HepG2 (cell line): Measurements from ENCODE around the gene MXRA8. TPM values are rescaled to one million over a fixed set of nuclear protein-coding genes. Genes with fewer than 3 reads are reported as not detected.

ENCODE experiments used
- AFF4 ChIP-seq: sonication (generic); formaldehyde crosslinking; IDR thresholded peaks from 2 replicates; pipeline ENCODE4 v1.4.0; 2020; ENCODE audit warnings: missing genetic modification reagents
- BRF2 ChIP-seq: sonication (generic); formaldehyde crosslinking; IDR thresholded peaks from 2 replicates; pipeline ENCODE4 v1.8.1; 2022; ENCODE audit warnings: mild to moderate bottlenecking, missing genetic modification reagents
- CHD2 ChIP-seq: IDR thresholded peaks from 2 replicates; pipeline ENCODE4 v1.6.1; 2011; ENCODE audit warnings: low read depth, low read length, improper control_type of control experiment
- EHMT2 ChIP-seq: fragments of 200-600 bp; sonication (generic); IDR thresholded peaks from 2 replicates; pipeline ENCODE4 v1.7.0; 2017; ENCODE audit warnings: antibody characterized with exemption, low read depth, low read length, borderline replicate concordance
- FOXM1 ChIP-seq: sonication (generic); formaldehyde crosslinking; IDR thresholded peaks from 2 replicates; pipeline ENCODE4 v1.5.0; 2020; ENCODE audit warnings: missing genetic modification reagents
- JARID2 ChIP-seq: sonication (generic); formaldehyde crosslinking; IDR thresholded peaks from 2 replicates; pipeline ENCODE4 v1.8.1; 2023; ENCODE audit warnings: missing genetic modification reagents, inconsistent platforms; ENCODE audit not compliant: insufficient replicate concordance
- MAFG ChIP-seq: sonication (generic); formaldehyde crosslinking; IDR thresholded peaks from 2 replicates; pipeline ENCODE4 v1.5.1; 2020; ENCODE audit warnings: mild to moderate bottlenecking, missing genetic modification reagents
- MLXIP ChIP-seq: sonication (generic); formaldehyde crosslinking; IDR thresholded peaks from 2 replicates; pipeline ENCODE4 v1.9.0; 2021; ENCODE audit warnings: missing genetic modification reagents, borderline replicate concordance
- NFE2L1 ChIP-seq: sonication (generic); formaldehyde crosslinking; IDR thresholded peaks from 2 replicates; pipeline ENCODE4 v1.4.0; 2020; ENCODE audit warnings: missing genetic modification reagents, mild to moderate bottlenecking, borderline replicate concordance
- SCMH1 ChIP-seq: sonication (generic); formaldehyde crosslinking; IDR thresholded peaks from 2 replicates; pipeline ENCODE4 v1.9.0; 2021; ENCODE audit warnings: missing genetic modification reagents, mild to moderate bottlenecking, borderline replicate concordance
- SMARCE1 ChIP-seq: fragments of 450-650 bp; IDR thresholded peaks from 2 replicates; pipeline ENCODE4 v1.6.1; 2017; ENCODE audit warnings: borderline replicate concordance
- TFAP4 ChIP-seq: sonication (generic); IDR thresholded peaks from 2 replicates; pipeline ENCODE4 v1.6.1; 2016; ENCODE audit warnings: low read depth, borderline replicate concordance
- ZBTB44 ChIP-seq: sonication (generic); formaldehyde crosslinking; IDR thresholded peaks from 2 replicates; pipeline ENCODE4 v1.4.0; 2020; ENCODE audit warnings: missing genetic modification reagents
- ZNF569 ChIP-seq: sonication (generic); formaldehyde crosslinking; IDR thresholded peaks from 2 replicates; pipeline ENCODE4 v1.5.0; 2020; ENCODE audit warnings: mild to moderate bottlenecking, missing genetic modification reagents, moderate library complexity, borderline replicate concordance
- ZNF577 ChIP-seq: sonication (generic); formaldehyde crosslinking; IDR thresholded peaks from 2 replicates; pipeline ENCODE4 v1.4.0; 2020; ENCODE audit warnings: mild to moderate bottlenecking, low read depth, missing genetic modification reagents, borderline replicate concordance
- ZNF629 ChIP-seq: sonication (generic); formaldehyde crosslinking; conservative IDR thresholded peaks from 2 replicates; pipeline ENCODE4 v1.5.0; 2020; ENCODE audit warnings: missing genetic modification reagents
- ZNF775 ChIP-seq: sonication (generic); formaldehyde crosslinking; IDR thresholded peaks from 2 replicates; pipeline ENCODE4 v1.4.0; 2020; ENCODE audit warnings: missing genetic modification reagents, mild to moderate bottlenecking, moderate library complexity, borderline replicate concordance
- ZNF83 ChIP-seq: sonication (generic); formaldehyde crosslinking; IDR thresholded peaks from 2 replicates; pipeline ENCODE4 v1.4.0; 2020; ENCODE audit warnings: missing genetic modification reagents, mild to moderate bottlenecking, borderline replicate concordance
- polyA plus RNA-seq, 8 experiments: library from polyadenylated mRNA; depleted of rRNA in 3 of 8; stranded (reverse) in 7 of 8; unstranded in 1 of 8; fragments of >200 nt; fragmentation: Illumina TruSeq in 4 of 8; extraction: Trizol in 4 of 8; gene quantifications; 2 replicates each; pipeline versions ENCODE4 v1.2.1 to v1.2.3, GENCODE V29; 2011 to 2016; ENCODE audit warnings: low read depth in 4 of 8, missing spikeins in 1 of 8, mixed read lengths in 1 of 8; ENCODE audit not compliant: insufficient read depth in 1 of 8
- total RNA-seq, 5 experiments: library from RNA; depleted of rRNA; stranded (reverse); fragments of >200 nt; fragmentation: Illumina TruSeq; extraction: Trizol; gene quantifications; 2 replicates each; pipeline ENCODE4 v1.2.3, GENCODE V29; 2016; ENCODE audit warnings: low read depth in 1 of 5

Gene MXRA8
- total and polyA plus RNA-seq, 2 of the 13 experiments (the other 11 are each of a cell fraction or from before 2014, with no cell fraction given), result 19.8 to 44.8 TPM

- TF ChIP-seq BRF2 (CRISPR knock-in tag), result no peak
- TF ChIP-seq AFF4 (CRISPR knock-in tag), result no peak
- TF ChIP-seq MAFG (CRISPR knock-in tag), result no peak
- no peak for TF ChIP-seq ZNF83 (CRISPR knock-in tag)
- TF ChIP-seq ZNF577, result no peak
- TF ChIP-seq SCMH1 (CRISPR knock-in tag), result no peak
- TF ChIP-seq MLXIP (CRISPR knock-in tag), result no peak
- no peak for TF ChIP-seq SMARCE1
- no peak for TF ChIP-seq ZNF775 (CRISPR knock-in tag)
- no peak for TF ChIP-seq ZNF629
- no peak for TF ChIP-seq JARID2 (CRISPR knock-in tag)
- peak; percentile 42; the same call in 1 of the 2 replicates for TF ChIP-seq TFAP4
- TF ChIP-seq CHD2, result no peak
- no peak for TF ChIP-seq ZBTB44
- TF ChIP-seq NFE2L1 (CRISPR knock-in tag), result peak; percentile 21; the same call in 1 of the 2 replicates
- no peak for TF ChIP-seq ZNF569 (CRISPR knock-in tag)
- no peak for TF ChIP-seq EHMT2
- no peak for TF ChIP-seq FOXM1 (CRISPR knock-in tag)
Observed at GRCh38 chr1:1359664-1360468, 1.5 kb upstream of the MXRA8 start (continued).
